ENCODE measurements around the gene DNM3. TPM values are rescaled to one million over a fixed set of nuclear protein-coding genes. Genes with fewer than 3 reads are reported as not detected.
A peak's percentile ranks its signal among the peaks of the same experiment; 100 is the strongest.

Gene DNM3
- total and polyA plus RNA-seq, 2 of the 8 experiments (the other 6 are each of a cell fraction or from before 2014, with no cell fraction given), result 2.0 to 8.5 TPM

GRCh38 chr1:171800851-171801250 is 40.4 kb upstream of the DNM3 start:
- Histone ChIP-seq H2AK5ac (ENCODE audit: low read depth, low read length) (no peak overlapping the region; the same call in 1 of the 2 replicates), H3K79me1 (ENCODE audit: low read depth, low read length) (no peaks in the 10 kb centered on the region), H3K27ac (ENCODE audit: low read depth, low read length) (no peak overlapping the region), H2BK15ac (ENCODE audit: low read length) (no peak overlapping the region), H3K18ac (ENCODE audit: extremely low read depth, low read length) (no peak overlapping the region), H4K8ac (ENCODE audit: extremely low read depth, insufficient read depth, low read length) (no peak overlapping the region), H3K23me2 (ENCODE audit: low read depth, low read length) (no peaks in the 10 kb centered on the region), H3K23ac (ENCODE audit: insufficient read length) (no peak overlapping the region), H3K9ac (replicated peaks in 1 of 4; ENCODE audit: extremely low read depth in 1 of 4, low read depth in 3 of 4, low read length in 3 of 4) (no peak overlapping the region), H3K27me3 (replicated peaks in 1 of 4; ENCODE audit: control insufficient read depth in 3 of 4, extremely low read depth in 1 of 4, insufficient read depth in 3 of 4, low read length in 3 of 4) (no peaks in the 10 kb centered on the region), H3K56ac (replicated peaks; ENCODE audit: insufficient read length, low read depth, low read length) (no peak overlapping the region), H3K4me2 (ENCODE audit: insufficient read depth in 1 of 2, low read depth in 2 of 2, low read length in 2 of 2) (no peak overlapping the region), H3K4me3 (ENCODE audit: extremely low read depth in 1 of 4, insufficient read depth in 2 of 4, low read depth in 3 of 4, low read length in 4 of 4) (no peak overlapping the region), H2BK5ac (ENCODE audit: low read depth, low read length) (0 out of 2 replicates have a peak overlapping the region, but pooled peaks have one; percentile 1), H3K36me3 (ENCODE audit: control insufficient read depth in 2 of 4, insufficient read depth in 4 of 4, low read length in 3 of 4) (peaks cover 7 to 19% (median 14%) of the 10 kb centered on the region in 4 experiments; a peak in 7 of 8 replicates), H4K20me1 (replicated peaks in 1 of 2; ENCODE audit: control insufficient read depth in 1 of 2, insufficient read depth in 2 of 2, low read length in 2 of 2) (no peaks in the 10 kb centered on the region), H2BK20ac (ENCODE audit: low read length) (no peak overlapping the region), H4K5ac (ENCODE audit: insufficient read length, low read depth, low read length) (no peak overlapping the region), H3K4me1 (replicated peaks in 1 of 4; ENCODE audit: control insufficient read depth in 3 of 4, insufficient read depth in 4 of 4, low read length in 3 of 4) (peaks cover 0 to 11% (median 5%) of the 10 kb centered on the region in 4 experiments; a peak in 3 of 7 replicates), H3K14ac (ENCODE audit: insufficient read length) (no peak overlapping the region), H3K4ac (replicated peaks; ENCODE audit: insufficient read length, low read depth, low read length) (no peak overlapping the region), H3K9me3 (ENCODE audit: insufficient read depth in 2 of 2, low read depth in 1 of 2, low read length in 1 of 2) (no peaks in the 10 kb centered on the region), H3K79me2 (ENCODE audit: control insufficient read depth in 1 of 2, insufficient read depth in 2 of 2, low read length in 2 of 2) (no peaks in the 10 kb centered on the region), H4K91ac (replicated peaks; ENCODE audit: insufficient read length, low read length) (no peak overlapping the region), H2BK120ac (replicated peaks; ENCODE audit: low read depth, low read length) (no peak overlapping the region), H2BK12ac (ENCODE audit: low read depth, low read length) (no peak overlapping the region; the same call in 1 of the 2 replicates), H2AFZ (ENCODE audit: low read length) (no peak overlapping the region)
- ChIA-PET CTCF (ENCODE audit: partially characterized antibody) (interaction anchor here (0.6 to 16.4 kb wide), 71 partner anchors 9 to 927 kb away, joined by 3 to 694 read pairs (median 5); partner anchors contain the start of genes PIGC and PRRC2C), POLR2A (ENCODE audit: partially characterized antibody) (interaction anchor here (1.1 to 1.5 kb wide), 4 partner anchors 11 to 67 kb away, joined by 3 to 4 read pairs (median 3); partner anchors contain the start of gene METTL13)
- 81% methylated on average over 3 of the region's 3 CpGs; no CpG with 5 or more reads in 1 of the 2 experiments for WGBS, 2 experiments (ENCODE audit: extremely low coverage in 1 of 2, insufficient coverage in 1 of 2, insufficient read length in 1 of 2, insufficient replicate concordance in 2 of 2, low coverage in 1 of 2, low lambda C conversion rate in 2 of 2, missing lambda C conversion rate in 1 of 2)
- DNase-seq (ENCODE audit: low read depth in 1 of 2, low spot score in 2 of 2) (no peak), FAIRE-seq (no peak)
- no peak for TF ChIP-seq TCF12 (IDR thresholded peaks at IDR 0.05; ENCODE audit: low read depth, low read length)
- no peak for TF ChIP-seq EGR1 (IDR thresholded peaks at IDR 0.05; ENCODE audit: borderline replicate concordance, low read depth, low read length)
- no peak for TF ChIP-seq CBX5 (IDR thresholded peaks at IDR 0.05; ENCODE audit: low read depth, low read length)
- no peak for TF ChIP-seq MAX (IDR thresholded peaks at IDR 0.05)
- TF ChIP-seq SUZ12 (IDR thresholded peaks at IDR 0.05; ENCODE audit: low read length), result no peak
- TF ChIP-seq PHF8 (conservative IDR thresholded peaks at IDR 0.05; ENCODE audit: low read depth, low read length), result no peak
- no peak for TF ChIP-seq NANOG (IDR thresholded peaks at IDR 0.05; ENCODE audit: insufficient read depth, low read depth, low read length, poor library complexity, severe bottlenecking)
- no peak for TF ChIP-seq SIN3A (conservative IDR thresholded peaks at IDR 0.05 in 1 of 2, IDR thresholded peaks at IDR 0.05 in 1 of 2; ENCODE audit: low read depth in 1 of 2, low read length in 2 of 2)

Measured in H1 (cell line).